ENCODE results near the gene NAB2. TPM values are rescaled to one million over a fixed set of nuclear protein-coding genes. Genes with fewer than 3 reads are reported as not detected.
A peak's percentile ranks its signal among the peaks of the same experiment; 100 is the strongest.

Gene NAB2
- total and polyA plus RNA-seq, 5 donors, result 12.8 to 22.7 (median 13.8) TPM

GRCh38 chr12:57128519-57129247 is 39.8 kb downstream of the NAB2 start:
- 3% methylated on average over 35 of the region's 35 CpGs for WGBS
- Histone ChIP-seq H3K27ac (ENCODE audit: low read length) (peak overlapping the region; percentile 62), H3K4me1 (ENCODE audit: control insufficient read depth, insufficient read depth, low read length) (peaks cover 6% of the 10 kb centered on the region), H3K27me3 (ENCODE audit: control insufficient read depth, insufficient read depth) (no peaks in the 10 kb centered on the region), H3K9me3 (ENCODE audit: control insufficient read depth, low read length) (no peaks in the 10 kb centered on the region), H3K4me3 (ENCODE audit: low read length) (peak overlapping the region; percentile 97)
- ATAC-seq (no peak), DNase-seq (peak in 2 of 3 donors; percentile 67 to 73)
- intact Hi-C loops (cut with DNase I), result no loop called here

GRCh38 chr12:57129321-57129842 is 40.5 kb downstream of the NAB2 start:
- peak overlapping the region; percentile 97 for H3K4me3 ChIP-seq (ENCODE audit: low read length)
- peaks cover 6% of the 10 kb centered on the region for H3K4me1 ChIP-seq (ENCODE audit: control insufficient read depth, insufficient read depth, low read length)
- DNase-seq (peak in 2 of 3 donors; percentile 70 to 72), ATAC-seq (no peak)
- WGBS, result 15% methylated on average over 12 of the region's 12 CpGs
- H3K27ac ChIP-seq (ENCODE audit: low read length), result peak overlapping the region; percentile 77
- intact Hi-C loops (cut with DNase I), result no loop called here
- no peaks in the 10 kb centered on the region for H3K27me3 ChIP-seq (ENCODE audit: control insufficient read depth, insufficient read depth)
- H3K9me3 ChIP-seq (ENCODE audit: control insufficient read depth, low read length), result no peaks in the 10 kb centered on the region

- intact Hi-C loops (cut with DNase I), result no loop called here
- ATAC-seq, result peak in 1 of 2 donors; percentile 30
- DNase-seq, result peak; percentile 70 to 73 (median 72)
Observed at GRCh38 chr12:57129889-57130288, 41.0 kb downstream of the NAB2 start.

GRCh38 chr12:57130941-57131340 is 42.0 kb downstream of the NAB2 start:
- Histone ChIP-seq H3K27ac (ENCODE audit: low read length) (peak overlapping the region; percentile 19), H3K4me3 (ENCODE audit: low read length) (peak overlapping the region; percentile 97), H3K4me1 (ENCODE audit: control insufficient read depth, insufficient read depth, low read length) (peaks cover 6% of the 10 kb centered on the region), H3K27me3 (ENCODE audit: control insufficient read depth, insufficient read depth) (no peaks in the 10 kb centered on the region), H3K9me3 (ENCODE audit: control insufficient read depth, low read length) (no peaks in the 10 kb centered on the region)
- DNase-seq, result no peak
- 72% methylated on average over 2 of the region's 2 CpGs for WGBS
- ATAC-seq, result no peak
- intact Hi-C loops (cut with DNase I), result no loop called here

More at GRCh38 chr12:57129889-57130288, 41.0 kb downstream of the NAB2 start:
- no peaks in the 10 kb centered on the region for H3K9me3 ChIP-seq (ENCODE audit: control insufficient read depth, low read length)
- H3K4me1 ChIP-seq (ENCODE audit: control insufficient read depth, insufficient read depth, low read length), result peaks cover 6% of the 10 kb centered on the region
- H3K4me3 ChIP-seq (ENCODE audit: low read length), result peak overlapping the region; percentile 97
- peak overlapping the region; percentile 77 for H3K27ac ChIP-seq (ENCODE audit: low read length)
- no peaks in the 10 kb centered on the region for H3K27me3 ChIP-seq (ENCODE audit: control insufficient read depth, insufficient read depth)

- intact Hi-C loops (cut with DNase I), result no loop called here
- peak overlapping the region; percentile 7 for H3K4me3 ChIP-seq (ENCODE audit: low read length)
- 42% methylated on average over 9 of the region's 9 CpGs for WGBS
- no peaks in the 10 kb centered on the region for H3K9me3 ChIP-seq (ENCODE audit: control insufficient read depth, low read length)
- peak overlapping the region; percentile 62 for H3K27ac ChIP-seq (ENCODE audit: low read length)
- ATAC-seq (no peak), DNase-seq (no peak)
- peaks cover 8% of the 10 kb centered on the region for H3K4me1 ChIP-seq (ENCODE audit: control insufficient read depth, insufficient read depth, low read length)
- no peaks in the 10 kb centered on the region for H3K27me3 ChIP-seq (ENCODE audit: control insufficient read depth, insufficient read depth)
Observed at GRCh38 chr12:57131896-57132744, 43.2 kb downstream of the NAB2 start.

GRCh38 chr12:57133013-57133569 is 44.2 kb downstream of the NAB2 start:
- peaks cover 9% of the 10 kb centered on the region for H3K4me1 ChIP-seq (ENCODE audit: control insufficient read depth, insufficient read depth, low read length)
- DNase-seq, result no peak
- WGBS, result 53% methylated on average over 4 of the region's 4 CpGs
- no peaks in the 10 kb centered on the region for H3K9me3 ChIP-seq (ENCODE audit: control insufficient read depth, low read length)
- intact Hi-C loops (cut with DNase I), result no loop called here
- no peak for ATAC-seq
- H3K27ac ChIP-seq (ENCODE audit: low read length), result peak overlapping the region; percentile 11
- no peak overlapping the region for H3K4me3 ChIP-seq (ENCODE audit: low read length)
- H3K27me3 ChIP-seq (ENCODE audit: control insufficient read depth, insufficient read depth), result no peaks in the 10 kb centered on the region

GRCh38 chr12:57133916-57134315 is 45.0 kb downstream of the NAB2 start:
- Histone ChIP-seq H3K4me1 (ENCODE audit: control insufficient read depth, insufficient read depth, low read length) (peaks cover 9% of the 10 kb centered on the region), H3K9me3 (ENCODE audit: control insufficient read depth, low read length) (no peaks in the 10 kb centered on the region), H3K4me3 (ENCODE audit: low read length) (no peak overlapping the region), H3K27ac (ENCODE audit: low read length) (peak overlapping the region; percentile 58), H3K27me3 (ENCODE audit: control insufficient read depth, insufficient read depth) (no peaks in the 10 kb centered on the region)
- WGBS, result 27% methylated on average over 6 of the region's 6 CpGs
- ATAC-seq (peak; percentile 53 to 74), DNase-seq (peak; percentile 76 to 90 (median 90))
- intact Hi-C loops (cut with DNase I), result no loop called here

- DNase-seq, result peak in 1 of 3 donors; percentile 52
- intact Hi-C loops (cut with DNase I), result no loop called here
- H3K27me3 ChIP-seq (ENCODE audit: control insufficient read depth, insufficient read depth), result no peaks in the 10 kb centered on the region
- H3K9me3 ChIP-seq (ENCODE audit: control insufficient read depth, low read length), result no peaks in the 10 kb centered on the region
- no peak for ATAC-seq
- H3K27ac ChIP-seq (ENCODE audit: low read length), result peak overlapping the region; percentile 36
- H3K4me1 ChIP-seq (ENCODE audit: control insufficient read depth, insufficient read depth, low read length), result peaks cover 12% of the 10 kb centered on the region
- no peak overlapping the region for H3K4me3 ChIP-seq (ENCODE audit: low read length)
- 81% methylated on average over 9 of the region's 9 CpGs for WGBS
Observed at GRCh38 chr12:57134949-57135348, 46.0 kb downstream of the NAB2 start.

GRCh38 chr12:57135527-57136326 is 46.8 kb downstream of the NAB2 start:
- Histone ChIP-seq H3K4me1 (ENCODE audit: control insufficient read depth, insufficient read depth, low read length) (peaks cover 12% of the 10 kb centered on the region), H3K27me3 (ENCODE audit: control insufficient read depth, insufficient read depth) (no peaks in the 10 kb centered on the region), H3K27ac (ENCODE audit: low read length) (peak overlapping the region; percentile 40), H3K4me3 (ENCODE audit: low read length) (no peak overlapping the region), H3K9me3 (ENCODE audit: control insufficient read depth, low read length) (no peaks in the 10 kb centered on the region)
- DNase-seq, result peak; percentile 83 to 94 (median 88)
- intact Hi-C loops (cut with DNase I), result no loop called here
- ATAC-seq, result peak; percentile 51 to 63
- 34% methylated on average over 18 of the region's 18 CpGs for WGBS

GRCh38 chr12:57138526-57139272 is 49.8 kb downstream of the NAB2 start:
- Histone ChIP-seq H3K9me3 (ENCODE audit: control insufficient read depth, low read length) (no peaks in the 10 kb centered on the region), H3K4me3 (ENCODE audit: low read length) (no peak overlapping the region), H3K27me3 (ENCODE audit: control insufficient read depth, insufficient read depth) (no peaks in the 10 kb centered on the region), H3K27ac (ENCODE audit: low read length) (peak overlapping the region; percentile 67), H3K4me1 (ENCODE audit: control insufficient read depth, insufficient read depth, low read length) (peaks cover 6% of the 10 kb centered on the region)
- DNase-seq (peak; percentile 90 to 95 (median 91)), ATAC-seq (peak; percentile 74 to 76)
- 64% methylated on average over 13 of the region's 13 CpGs for WGBS
- intact Hi-C loops (cut with DNase I), result no loop called here
